OCI-LY7 (cell line): ENCODE data around the gene ENOX1.

Experiments used
- CTCF ChIP-seq: fragments of 200-600 bp; sonication (generic); conservative IDR thresholded peaks from 2 replicates; pipeline ENCODE4 v1.5.1; 2014; ENCODE audit warnings: mild to moderate bottlenecking, antibody characterized with exemption, low read length, moderate library complexity, mixed read lengths
- EZH2phosphoT487 ChIP-seq: fragments of 200-600 bp; sonication (generic); IDR thresholded peaks from 2 replicates; pipeline ENCODE4 v1.6.1; 2018; ENCODE audit warnings: low read depth, borderline replicate concordance, mild to moderate bottlenecking, mixed run types, antibody characterized with exemption, low read length, moderate library complexity, mixed read lengths

- TF ChIP-seq CTCF (no peak), EZH2phosphoT487 (no peak)
Measured at GRCh38 chr13:43682701-43683100, 104.1 kb downstream of the ENOX1 start.
